ENCODE results near the gene APOBEC3F.
"Not testable (repeated sequence)": the region's sequence is repeated elsewhere in the genome, so short reads cannot be mapped to it uniquely, and the experiment has no call there.

The APOBEC3F gene

DNA sequence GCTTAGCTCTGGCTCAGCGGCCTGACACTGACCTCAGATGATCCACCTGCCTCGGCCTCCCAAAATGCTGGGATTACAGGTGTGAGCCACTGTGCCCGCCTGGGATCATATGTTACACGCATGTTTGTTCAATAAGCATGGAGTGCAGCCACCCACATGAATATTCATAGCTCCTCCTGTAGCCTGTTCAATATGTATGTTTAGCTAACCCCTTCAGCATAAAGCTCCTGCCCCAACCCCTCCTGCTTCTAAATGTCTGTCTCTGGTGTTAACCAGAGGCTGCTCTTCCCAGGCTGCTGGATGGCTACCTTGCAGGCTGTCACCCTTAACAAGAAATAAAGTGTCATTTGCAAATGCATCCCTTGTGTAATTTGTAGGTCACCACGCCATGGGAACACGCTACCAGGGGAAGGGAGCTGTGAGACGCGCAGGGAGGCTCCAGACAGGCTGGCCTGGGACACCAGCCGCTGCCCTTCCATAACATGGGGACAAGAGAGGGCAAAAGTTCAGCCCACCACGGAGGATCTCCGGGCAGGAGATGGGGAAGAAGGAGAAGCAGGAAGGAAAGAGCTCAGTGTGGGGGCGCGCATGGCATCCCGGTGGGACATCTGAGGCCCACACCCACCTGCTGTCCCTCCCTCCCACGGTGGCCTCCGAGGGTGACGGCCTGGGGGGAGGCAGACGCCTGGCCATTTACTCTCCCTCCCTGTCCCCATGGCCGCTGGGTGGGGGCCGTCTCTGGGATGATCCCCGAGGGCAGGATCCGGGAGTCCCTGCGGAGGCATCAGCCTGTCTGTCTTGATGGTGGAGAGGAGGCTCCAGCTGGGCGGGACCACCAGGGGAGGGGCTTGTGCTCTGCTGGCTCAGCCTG is 35.7 kb downstream of the APOBEC3F start:
- not testable (repeated sequence) for DNase-seq

DNA sequence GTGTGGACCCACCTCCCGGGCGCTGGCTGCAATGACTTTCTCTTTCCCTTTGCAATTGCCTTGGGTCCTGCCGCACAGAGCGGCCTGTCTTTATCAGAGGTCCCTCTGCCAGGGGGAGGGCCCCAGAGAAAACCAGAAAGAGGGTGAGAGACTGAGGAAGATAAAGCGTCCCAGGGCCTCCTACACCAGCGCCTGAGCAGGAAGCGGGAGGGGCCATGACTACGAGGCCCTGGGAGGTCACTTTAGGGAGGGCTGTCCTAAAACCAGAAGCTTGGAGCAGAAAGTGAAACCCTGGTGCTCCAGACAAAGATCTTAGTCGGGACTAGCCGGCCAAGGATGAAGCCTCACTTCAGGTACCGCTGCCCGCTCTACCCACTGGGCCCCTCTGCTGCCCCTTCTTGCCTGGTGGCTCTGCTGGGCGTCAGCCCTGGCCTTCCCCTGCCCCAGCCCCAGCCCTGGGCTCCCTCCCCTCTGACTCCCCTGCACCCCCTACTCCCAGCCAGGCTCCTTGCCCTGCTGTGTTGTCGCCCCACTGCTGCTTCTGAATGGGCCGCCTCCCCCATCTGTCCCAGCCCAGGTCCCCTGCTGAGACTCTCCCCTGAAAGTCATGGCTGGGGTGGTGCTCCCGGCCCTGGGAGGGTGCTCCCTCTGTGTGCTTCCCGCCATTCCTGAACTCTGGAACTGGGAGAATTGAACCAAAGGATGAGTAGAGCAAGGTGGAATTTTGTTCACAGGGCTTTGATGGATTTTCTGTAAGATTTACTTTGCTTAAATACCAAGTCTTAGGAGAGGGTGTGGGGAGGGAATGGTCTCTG is 36.6 kb downstream of the APOBEC3F start, which contains the start of gene APOBEC3G:
Gene APOBEC3G, plus strand, starts transcription at position 250 of the 815 bp plus-strand sequence. Its CDS starts 87 bp downstream, at position 337.
- DNase-seq: not testable (repeated sequence)

DNA sequence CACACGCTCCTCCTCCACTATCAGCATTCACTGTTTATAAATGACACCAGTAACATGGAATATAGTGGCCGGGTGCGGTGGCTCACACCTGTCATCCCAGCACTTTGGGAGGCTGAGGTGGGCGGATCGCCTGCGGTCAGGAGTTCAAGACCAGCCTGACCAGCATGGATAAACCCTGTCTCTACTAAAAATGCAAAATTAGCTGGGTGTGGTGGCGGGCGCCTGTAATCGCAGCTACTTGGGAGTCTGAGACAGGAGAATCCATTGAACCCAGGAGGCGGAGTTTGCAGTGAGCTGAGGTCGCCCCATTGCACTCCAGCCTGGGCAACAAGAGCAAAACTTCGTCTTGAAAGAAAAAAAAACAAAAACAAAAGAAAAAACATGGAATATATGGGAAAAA is 37.2 kb downstream of the APOBEC3F start:
- DNase-seq: not testable (repeated sequence)

DNA sequence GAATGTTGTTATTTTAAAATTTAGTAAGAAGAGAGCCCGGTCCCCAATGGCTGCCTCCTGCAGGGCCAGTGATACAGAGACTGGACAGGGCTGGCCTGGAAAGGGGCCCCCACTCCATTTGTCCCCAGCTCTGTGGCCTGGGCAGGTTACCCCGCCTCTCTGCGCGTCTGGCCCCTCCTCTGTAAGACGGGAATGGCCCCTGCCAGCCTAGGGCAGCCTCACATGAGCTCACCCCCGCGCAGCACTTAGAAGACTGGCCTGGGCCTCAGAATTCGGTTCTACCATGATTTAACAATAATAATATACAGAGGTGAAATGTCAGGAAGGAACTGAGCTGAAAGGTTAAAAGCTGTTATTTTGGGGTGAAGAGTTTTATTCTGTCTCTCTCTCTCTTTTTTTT is 37.7 kb downstream of the APOBEC3F start:
- DNase-seq: no peak

DNA sequence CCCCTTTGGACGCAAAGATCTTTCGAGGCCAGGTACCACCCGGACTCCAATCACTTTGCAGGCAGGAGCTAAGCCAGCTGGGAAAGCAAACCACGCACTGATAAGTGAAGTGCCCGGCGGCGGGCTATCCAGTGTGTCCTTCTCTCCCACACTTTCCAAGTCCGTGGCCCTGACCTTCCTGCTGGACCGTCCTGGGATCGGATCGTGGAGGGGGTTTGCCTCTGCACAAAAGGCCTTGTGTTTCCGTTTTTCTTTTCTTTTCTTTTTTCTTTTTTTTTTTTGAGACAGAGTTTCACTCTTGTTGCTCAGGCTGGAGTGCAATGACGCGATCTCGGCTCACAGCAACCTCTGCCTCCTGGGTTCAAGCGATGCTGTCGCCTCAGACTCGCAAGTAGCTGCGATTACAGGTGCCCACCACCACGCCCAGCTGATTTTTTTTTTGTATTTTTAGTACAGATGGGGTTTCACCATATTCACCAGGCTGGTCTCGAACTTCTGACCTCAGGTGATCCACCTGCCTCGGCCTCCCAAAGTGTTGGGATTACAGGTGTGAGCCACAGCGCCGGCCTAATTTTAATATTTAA is 38.5 kb downstream of the APOBEC3F start:
- not testable (repeated sequence) for DNase-seq

DNA sequence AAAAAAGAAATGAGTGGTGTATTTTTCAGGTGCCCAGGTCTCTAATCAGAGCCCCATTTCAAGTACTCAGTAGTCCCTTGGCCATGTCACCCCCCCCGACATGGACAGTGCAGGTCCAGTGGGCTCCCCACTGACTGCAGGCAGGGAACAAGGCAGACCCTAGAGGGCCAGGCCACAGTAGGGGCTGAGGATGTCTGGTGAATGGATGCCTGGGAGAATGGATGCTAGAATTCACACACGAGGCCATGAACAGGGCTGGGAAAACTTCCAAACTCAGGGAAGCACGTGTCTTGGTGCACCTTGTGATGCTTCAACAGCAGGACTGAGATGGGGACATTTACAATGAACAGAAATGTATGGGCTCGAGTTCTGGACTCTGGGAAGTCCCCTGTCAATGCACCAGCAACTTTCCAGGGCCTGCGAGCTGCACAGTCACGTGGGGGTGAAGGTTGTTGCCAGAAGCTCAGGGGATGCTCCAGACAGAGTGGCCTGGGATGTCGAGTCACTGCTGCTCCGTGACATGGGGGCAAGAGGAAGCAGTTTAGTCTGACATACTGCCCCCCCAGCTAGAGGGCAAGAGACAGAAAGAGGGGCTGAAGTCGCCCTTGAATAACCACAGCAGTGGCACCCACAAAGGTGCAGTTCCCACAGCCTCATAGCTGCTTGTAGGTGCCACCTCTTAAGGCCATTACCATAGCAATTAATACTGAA is 39.5 kb downstream of the APOBEC3F start:
- no peak for DNase-seq

DNA sequence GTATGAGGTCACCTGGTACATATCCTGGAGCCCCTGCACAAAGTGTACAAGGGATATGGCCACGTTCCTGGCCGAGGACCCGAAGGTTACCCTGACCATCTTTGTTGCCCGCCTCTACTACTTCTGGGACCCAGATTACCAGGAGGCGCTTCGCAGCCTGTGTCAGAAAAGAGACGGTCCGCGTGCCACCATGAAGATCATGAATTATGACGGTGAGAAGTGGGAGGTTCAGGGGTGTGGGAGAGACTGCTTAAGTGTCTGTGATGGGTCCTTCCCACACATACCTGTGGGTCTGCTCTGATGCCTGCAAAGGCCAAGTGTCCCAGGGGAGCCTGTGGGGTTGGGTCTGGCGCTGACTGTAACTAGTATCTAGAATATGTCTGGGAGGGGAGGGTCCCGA is 40.4 kb downstream of the APOBEC3F start:
- no peak for DNase-seq

DNA sequence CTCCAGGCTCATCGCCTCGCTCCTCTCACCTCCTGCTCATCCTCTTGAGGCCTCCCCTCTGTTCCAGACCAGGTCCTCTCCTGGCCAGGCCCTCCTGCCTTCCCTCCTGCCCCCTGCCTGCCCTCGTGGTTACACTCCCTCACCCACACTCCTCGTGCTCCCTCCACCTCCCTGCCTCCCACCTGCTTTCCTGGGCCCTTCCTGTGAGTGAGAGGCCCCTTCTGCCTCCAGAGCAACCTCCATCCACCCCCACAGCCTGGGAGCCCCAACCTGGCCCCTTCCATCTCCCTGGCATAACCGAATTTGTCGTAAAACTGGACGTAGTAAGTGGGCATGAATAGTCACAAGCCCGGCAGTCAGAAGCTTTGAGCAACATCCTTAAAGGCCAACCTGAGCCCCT is 40.9 kb downstream of the APOBEC3F start:
- no peak for DNase-seq

DNA sequence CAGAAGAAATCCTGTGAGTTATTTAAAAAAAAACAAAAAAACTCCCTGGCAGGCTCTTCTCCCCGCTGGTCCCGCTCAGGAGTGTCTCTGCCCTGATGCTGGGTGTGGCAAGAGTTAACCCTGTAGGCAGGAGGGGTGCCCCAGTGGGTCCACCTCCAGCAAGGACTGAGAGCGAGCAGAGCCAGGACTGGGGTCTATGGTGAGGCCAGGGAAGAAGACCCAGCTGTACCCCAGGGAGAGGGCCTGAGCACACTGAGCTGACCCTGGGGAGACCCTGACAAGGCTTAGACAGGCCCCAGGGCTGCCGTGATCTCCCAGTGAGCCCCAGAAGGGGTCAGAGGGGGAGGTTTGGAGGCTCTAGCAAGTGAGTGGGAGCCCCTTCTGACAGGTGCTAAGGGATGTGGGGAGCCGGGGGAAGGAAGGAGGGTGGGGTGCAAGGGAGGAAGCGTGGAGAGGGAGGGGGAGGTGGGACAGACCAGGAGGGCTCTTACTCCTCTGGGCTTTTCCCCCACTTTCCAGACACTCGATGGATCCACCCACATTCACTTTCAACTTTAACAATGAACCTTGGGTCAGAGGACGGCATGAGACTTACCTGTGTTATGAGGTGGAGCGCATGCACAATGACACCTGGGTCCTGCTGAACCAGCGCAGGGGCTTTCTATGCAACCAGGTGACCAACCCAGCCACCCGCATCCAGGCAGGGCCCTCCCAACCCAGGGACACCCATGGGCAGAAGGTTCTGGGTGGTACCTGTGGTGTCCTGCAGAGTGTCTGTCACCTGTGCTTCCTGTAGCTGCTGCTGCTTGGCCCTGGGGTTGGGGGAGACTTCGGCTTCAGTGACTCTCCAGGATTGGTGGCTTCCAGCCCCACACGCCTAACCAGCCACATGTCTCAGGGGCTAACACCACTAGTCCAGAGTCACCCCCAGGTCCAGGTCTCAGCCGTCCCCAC is 42.8 kb downstream of the APOBEC3F start:
- DNase-seq: no peak

DNA sequence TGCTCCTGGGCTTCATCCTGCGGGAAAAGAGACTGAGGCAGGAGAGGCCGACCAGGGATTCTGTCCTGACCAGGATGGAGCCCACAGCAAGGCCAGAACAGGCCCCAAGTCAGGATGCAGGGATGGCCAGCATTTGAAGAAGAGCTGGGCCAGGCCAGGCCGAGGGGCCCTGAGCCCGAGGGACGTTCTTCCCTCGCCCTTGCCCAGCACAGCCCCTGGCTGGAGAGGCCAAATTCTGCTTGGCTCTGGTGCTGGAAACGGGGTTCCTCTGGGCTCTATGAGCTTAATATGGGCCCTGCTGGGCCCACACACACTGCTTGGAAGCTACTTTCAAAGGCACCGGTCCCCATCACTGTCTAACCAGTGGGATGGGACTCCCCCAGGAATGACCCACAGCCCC is 44.0 kb downstream of the APOBEC3F start:
- no peak for DNase-seq

DNA sequence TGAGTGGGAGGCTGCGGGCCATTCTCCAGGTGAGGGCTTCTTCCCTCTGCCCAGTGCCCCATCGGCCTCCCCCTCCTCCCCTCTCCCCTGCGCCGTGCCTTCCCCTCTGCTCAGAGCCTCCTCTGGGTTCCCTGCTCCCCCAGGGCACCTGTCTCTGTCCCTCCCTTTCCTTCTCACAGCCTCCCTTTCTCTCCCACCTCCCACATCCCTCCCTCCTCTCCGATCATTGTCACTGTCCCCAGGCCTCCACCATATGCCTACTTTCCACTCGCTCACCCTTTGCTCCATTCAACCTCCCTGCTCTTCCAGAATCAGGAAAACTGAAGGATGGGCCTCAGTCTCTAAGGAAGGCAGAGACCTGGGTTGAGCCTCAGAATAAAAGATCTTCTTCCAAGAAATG is 46.4 kb downstream of the APOBEC3F start:
- no peak for DNase-seq

DNA sequence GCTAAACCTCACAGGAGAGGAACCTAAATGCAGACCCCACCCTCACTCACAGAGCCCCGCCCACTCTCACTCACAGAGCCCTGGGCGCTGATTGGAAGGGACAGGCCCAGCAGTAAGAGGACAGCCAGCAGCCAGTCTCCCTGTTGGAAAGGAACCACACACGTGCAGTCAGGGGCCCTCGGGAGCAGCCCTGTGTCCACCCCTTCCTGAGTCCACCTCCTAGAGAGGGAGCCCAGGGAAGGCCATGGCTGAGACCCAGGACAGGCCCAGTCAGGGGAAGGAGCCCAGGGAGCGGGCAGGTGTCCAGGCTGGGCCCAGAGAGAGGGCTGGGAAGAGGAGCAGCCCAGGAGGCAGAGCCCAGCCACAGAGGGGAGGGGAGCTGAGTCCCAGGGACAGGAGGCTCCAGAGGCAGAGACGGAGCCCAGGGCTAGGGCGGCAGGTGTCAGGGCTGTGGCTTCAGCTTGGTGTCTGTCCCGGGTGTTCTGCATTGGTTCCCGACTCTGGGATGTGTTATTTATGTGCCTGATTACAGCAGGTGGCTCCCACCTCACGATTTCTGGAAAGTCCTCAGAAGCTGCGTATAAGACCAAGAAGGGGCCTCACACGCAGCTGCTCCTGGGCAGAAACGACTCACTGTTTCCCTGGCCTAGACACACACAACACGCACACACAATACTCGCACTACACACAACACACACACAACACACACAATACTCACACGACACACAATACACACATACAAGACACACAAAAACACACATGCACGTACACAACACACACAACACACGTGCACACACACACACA is 47.4 kb downstream of the APOBEC3F start:
- DNase-seq: no peak

DNA sequence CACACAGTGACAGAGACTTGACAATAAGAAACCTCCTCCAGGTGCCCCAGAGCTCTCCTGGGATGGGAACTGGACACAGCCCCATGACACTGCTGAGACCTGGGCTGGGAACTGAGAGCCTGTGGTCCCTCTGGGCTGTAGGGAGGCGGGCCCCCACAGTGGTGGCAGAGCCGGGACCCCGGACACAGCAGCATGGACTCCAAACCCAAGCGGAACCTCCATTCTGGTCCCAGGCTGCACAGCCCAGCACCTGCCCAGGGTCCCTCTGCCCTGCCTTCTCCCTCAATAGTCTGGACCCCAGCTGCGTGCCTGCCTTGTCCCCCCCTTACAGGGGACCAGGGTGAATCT is 48.0 kb downstream of the APOBEC3F start:
- no peak for DNase-seq

DNA sequence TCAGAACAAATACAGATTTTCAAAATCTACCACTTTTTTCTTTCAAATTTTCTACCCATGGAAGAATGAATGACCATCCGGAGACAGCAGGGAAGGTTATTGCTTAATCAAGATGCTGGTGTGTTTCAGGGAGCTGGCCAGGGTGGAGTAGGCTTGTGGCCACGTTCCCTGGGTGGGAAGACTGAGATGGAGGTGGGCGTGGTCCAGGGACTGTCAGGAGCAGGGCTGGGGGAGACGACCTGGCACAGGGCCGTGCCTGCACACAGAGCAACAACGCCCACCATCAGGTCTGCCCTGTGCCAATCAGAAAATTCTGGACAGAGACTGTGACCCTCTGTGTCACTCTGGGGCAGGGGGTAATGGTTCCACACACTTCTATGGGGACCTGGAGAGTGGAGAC is 49.3 kb downstream of the APOBEC3F start:
- DNase-seq: no peak

DNA sequence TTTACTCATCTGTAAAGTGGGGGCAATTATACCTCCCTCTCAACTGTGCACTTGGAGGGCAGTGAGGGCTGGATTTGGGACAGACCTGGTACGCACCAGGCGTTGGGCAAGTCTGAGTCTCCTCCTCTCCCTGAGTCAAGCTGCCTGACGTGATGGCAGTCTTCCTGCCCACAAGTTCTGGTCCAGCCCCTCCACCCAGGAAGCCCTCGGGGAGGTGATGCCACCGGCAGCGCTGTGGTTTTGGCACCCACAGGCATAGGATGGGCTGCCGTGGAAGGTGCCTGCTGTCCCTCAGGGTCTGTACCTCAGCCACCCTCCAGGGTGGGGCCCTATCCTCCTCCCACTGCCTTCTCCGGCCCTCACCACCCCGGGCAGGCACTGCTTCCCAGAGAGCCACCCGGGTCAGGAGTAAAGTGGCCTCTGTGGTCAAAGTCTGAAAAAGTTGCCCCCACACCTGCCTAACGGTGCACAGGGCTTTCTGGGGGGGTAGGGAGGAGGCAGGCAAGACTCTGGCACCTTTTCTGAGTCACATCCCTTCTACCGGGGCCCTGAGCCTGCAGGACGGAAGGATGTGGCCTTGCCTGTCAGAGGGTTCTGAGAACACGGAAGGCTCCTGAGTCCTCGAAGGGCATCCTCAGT is 49.9 kb downstream of the APOBEC3F start:
- no peak for DNase-seq

DNA sequence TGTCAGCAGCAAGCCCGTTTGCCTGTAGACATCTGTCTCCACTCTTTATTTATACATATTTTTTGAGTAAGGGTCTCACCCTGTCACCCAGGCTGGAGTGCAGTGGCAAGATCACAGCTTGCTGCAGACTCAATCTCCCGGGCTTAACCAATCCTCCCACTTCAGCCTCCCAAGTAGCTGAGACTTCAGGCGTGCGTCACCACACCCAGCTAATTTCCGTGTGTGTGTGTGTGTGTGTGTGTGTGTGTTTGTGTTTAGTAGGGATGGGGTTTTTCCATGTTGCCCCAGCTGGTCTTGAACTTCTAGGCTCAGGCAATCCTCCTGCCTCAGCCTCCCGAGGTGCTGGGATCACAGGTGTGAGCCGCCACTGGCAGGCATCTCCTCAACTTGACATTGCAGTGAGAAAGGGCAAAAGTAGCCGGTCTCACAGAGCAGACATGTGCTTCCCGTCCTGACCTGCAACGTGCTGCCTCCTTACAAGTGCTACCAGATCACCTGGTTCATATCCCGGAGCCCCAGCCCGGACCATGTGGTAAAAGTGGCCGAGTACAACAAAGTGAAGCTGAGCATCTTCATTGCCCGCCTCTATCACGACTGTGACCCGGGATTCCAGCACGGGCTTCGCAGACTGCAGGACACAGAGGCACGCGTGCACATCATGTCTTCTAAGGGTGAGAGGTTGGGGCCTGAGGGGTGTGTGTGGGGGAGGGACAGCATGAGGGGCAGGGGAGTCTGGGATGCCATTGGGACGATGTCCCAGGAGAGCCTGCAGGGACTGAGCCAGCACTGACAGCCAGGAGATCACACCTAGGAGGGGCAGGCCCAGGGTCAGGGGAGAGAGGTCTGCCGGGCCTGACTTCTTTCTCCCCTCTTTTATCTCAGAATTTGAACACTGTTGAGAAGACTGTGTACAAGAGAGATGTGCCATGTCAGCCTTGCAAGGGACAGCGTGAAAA is 50.7 kb downstream of the APOBEC3F start:
- DNase-seq: no peak

DNA sequence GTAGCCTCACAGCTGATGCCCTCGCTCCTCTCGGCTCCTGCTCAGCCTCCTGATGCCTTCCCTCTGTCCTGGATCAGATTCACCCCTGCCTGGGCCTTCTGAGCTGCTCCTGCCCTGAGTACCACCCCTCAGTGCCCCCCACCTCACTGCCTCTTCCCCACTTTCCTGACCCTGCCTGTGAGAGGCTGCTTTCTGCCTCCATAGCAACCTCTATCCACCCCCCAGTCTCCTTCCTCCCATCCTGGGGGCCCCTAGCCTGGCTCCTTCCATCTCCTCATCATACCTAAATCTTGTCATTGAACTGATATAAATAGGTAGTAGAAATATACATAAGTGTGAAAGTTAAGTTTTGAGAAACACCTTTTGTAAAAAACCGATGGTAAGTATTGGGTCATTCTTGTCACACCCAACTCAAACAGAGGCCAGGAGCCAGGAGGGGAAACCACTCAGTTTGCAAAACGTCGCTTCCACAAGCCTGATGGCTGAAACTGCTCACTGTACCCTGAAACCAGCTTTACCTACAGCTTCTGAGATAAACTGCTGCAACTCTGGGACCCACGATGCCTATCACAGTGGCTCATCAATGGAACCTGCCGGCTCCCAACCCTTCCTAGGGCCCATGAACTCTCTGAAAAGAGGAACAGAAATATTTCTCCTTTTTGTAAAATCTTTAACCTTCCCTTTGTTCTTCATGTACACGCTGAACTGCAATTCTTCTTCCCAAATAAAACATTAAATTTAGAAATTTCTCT is 51.6 kb downstream of the APOBEC3F start:
- no peak for DNase-seq

DNA sequence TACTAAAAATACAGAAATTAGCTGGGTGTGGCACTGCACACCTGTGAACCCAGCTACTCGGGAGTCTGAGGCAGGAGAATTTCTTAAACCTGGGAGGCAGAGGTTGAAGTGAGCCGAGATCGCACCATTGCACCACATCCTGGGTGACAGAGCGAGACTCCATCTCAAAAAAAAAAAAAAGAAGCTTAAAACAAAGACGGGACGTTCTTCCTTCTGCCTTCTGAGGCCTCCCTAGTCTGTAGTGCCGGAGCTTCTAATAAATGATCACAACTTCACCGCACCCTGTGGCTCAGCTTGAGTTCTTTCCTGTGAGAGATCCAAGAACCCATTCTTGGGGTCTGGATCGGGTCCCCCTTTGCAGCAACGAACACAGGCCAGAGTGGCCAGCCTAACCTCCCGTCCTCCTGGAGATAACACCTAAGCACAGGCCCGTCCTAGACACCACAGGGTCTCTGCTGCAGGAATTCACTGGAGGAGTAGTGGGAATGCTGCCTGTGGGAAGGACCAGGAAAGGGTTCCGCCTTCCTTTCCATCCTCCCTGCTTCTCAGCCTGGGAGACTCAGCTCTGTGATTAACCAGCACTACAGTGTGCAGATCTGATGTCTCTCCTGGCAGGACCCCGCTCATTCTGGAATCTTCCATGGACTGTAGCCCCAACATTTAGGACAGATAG is 54.2 kb downstream of the APOBEC3F start:
- no peak for DNase-seq
